PFSK-1 (cell line): Measurements from ENCODE around the gene SH2D4B.

Experiments
- FOXP2 ChIP-seq: optimal IDR thresholded peaks from 2 replicates; pipeline ENCODE3; 2011; ENCODE audit warnings: borderline replicate concordance, control low read depth, inconsistent platforms; ENCODE audit not compliant: insufficient read depth; ENCODE audit errors: extremely low read length, extremely low read depth
- POLR2AphosphoS5 ChIP-seq: IDR thresholded peaks from 2 replicates; pipeline ENCODE4 v1.6.1; 2012; ENCODE audit warnings: low read depth, mild to moderate bottlenecking, control low read depth, low read length, moderate library complexity
- REST ChIP-seq, 2 experiments: IDR thresholded peaks; 2 replicates each; pipeline versions ENCODE4 v1.6.1 to v1.8.0; 2011 to 2012; ENCODE audit warnings: low read depth in 2 of 2, low read length in 2 of 2, control low read depth in 1 of 2, inconsistent platforms in 1 of 2, mild to moderate bottlenecking in 1 of 2, moderate library complexity in 1 of 2; ENCODE audit not compliant: insufficient read depth in 1 of 2
- SIN3A ChIP-seq: IDR thresholded peaks from 2 replicates; pipeline ENCODE4 v1.6.1; 2012; ENCODE audit warnings: mild to moderate bottlenecking, low read length, moderate library complexity, borderline replicate concordance; ENCODE audit not compliant: insufficient read depth
- TAF1 ChIP-seq: IDR thresholded peaks from 2 replicates; pipeline ENCODE4 v1.6.1; 2012; ENCODE audit warnings: low read length, control low read depth, borderline replicate concordance; ENCODE audit not compliant: insufficient read depth

SH2D4B gene

DNA sequence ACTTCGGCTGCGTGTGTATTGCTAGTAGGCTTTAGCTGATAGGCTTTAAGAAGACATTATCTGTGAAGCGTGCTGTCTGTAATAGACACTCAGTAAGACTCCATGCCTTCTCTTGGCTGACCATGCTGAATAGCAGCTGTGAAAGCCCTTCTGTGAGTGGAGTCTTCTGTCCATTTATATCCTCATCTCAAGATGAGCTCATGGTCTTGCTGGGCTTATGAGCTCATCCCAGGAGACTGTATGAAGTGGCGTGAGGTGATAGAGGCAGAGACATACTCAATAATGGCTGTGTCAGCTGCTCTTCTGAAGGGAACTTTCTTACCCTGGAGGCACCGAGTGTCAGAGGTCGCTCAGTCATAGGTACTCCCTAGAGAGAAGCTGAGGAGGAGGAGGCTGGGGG lies 111.5 kb downstream of the SH2D4B start:
- TF ChIP-seq SIN3A (no peak), FOXP2 (no peak), REST (IDR thresholded peaks at IDR 0.05; ENCODE audit: insufficient read depth in 1 of 2, low read depth in 2 of 2, low read length in 2 of 2) (no peak), TAF1 (no peak), POLR2AphosphoS5 (no peak)

DNA sequence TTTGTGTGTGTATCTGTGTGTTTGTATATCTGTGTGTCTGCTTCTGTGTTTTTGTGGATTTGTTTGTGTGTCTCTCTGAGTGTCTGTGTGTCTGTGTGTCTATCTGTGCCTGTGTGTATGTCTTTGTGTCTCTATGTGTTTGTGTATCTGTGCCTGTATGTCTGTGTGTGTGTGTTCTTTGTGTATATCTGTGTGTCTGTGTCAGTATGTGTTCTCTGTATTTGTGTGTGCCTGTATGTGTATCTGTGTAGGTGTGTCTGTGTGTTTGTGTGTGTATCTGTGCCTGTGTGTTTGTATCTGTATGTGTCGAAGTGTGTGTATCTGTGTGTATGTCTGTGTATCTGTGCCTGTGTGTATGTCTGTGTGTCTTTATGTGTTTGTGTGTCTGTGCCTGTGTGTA lies 118.2 kb downstream of the SH2D4B start:
- TF ChIP-seq SIN3A: no peak

- no peak for TF ChIP-seq SIN3A
- no peak for TF ChIP-seq REST (IDR thresholded peaks at IDR 0.05; ENCODE audit: insufficient read depth in 1 of 2, low read depth in 2 of 2, low read length in 2 of 2)
- no peak for TF ChIP-seq POLR2AphosphoS5
- TF ChIP-seq FOXP2: no peak
- TF ChIP-seq TAF1: no peak
These were observed 120.4 kb downstream of the SH2D4B start for GRCh38 chr10:80658068-80658467.

- no peak for TF ChIP-seq TAF1
- no peak for TF ChIP-seq POLR2AphosphoS5
- TF ChIP-seq FOXP2: no peak
- no peak for TF ChIP-seq REST (IDR thresholded peaks at IDR 0.05; ENCODE audit: insufficient read depth in 1 of 2, low read depth in 2 of 2, low read length in 2 of 2)
- TF ChIP-seq SIN3A: no peak
These were observed 121.6 kb downstream of the SH2D4B start for GRCh38 chr10:80659289-80659688.

GRCh38 chr10:80660266-80660665 lies 122.6 kb downstream of the SH2D4B start:
- TF ChIP-seq SIN3A (no peak), TAF1 (no peak), POLR2AphosphoS5 (no peak), FOXP2 (no peak), REST (IDR thresholded peaks at IDR 0.05; ENCODE audit: insufficient read depth in 1 of 2, low read depth in 2 of 2, low read length in 2 of 2) (no peak)
